GM18858 (cell line): Measurements from ENCODE around the gene EZR.

Experiments used
- ATAC-seq: cut with Tn5 transposase; IDR thresholded peaks from one replicate; pipeline ENCODE4 v1.9.1; 2021; ENCODE audit not compliant: unreplicated experiment

The EZR gene

GRCh38 chr6:158737710-158738615 is 81.2 kb downstream of the EZR start:
- no peak for ATAC-seq

GRCh38 chr6:158737082-158737709 is 82.0 kb downstream of the EZR start:
- no peak for ATAC-seq

DNA sequence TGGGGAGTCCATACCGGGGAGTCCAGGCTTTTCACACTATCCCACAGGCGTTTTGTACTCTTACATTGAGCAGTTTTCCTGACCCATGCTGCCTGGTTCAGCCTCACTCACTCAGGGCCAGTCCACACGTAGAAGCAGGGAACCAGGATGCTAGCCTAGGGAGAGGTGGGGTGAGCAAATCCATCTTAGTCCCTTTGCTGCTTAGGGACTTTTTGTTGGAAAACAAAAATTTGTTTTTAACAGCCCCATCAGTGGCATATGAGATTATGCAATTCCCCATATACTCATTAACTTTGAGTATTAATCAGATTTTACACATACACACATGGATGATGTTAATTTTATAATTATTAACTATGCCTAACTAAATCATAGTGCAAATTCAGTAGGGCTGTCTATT is 84.2 kb downstream of the EZR start:
- no peak for ATAC-seq

DNA sequence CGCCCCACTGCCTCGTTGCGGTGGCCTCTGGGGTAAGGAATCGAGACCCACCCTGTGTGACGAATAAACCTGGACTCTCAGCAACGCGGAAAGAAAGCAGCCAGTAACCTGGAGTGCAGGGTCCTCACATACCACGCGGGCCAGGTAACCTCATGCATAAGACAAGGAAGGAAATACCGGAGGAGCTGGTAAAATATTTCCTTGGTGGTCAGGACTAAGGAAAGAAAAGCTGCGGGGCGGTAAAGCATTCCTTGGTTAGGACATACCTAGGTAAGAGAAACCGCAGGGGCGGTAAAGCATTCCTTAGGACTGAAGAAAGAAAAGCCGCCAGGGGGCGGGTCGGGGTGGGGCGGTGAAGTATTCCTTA is 88.6 kb downstream of the EZR start:
- no peak for ATAC-seq

GRCh38 chr6:158729906-158730540 is 89.1 kb downstream of the EZR start:
- ATAC-seq = no peak

- no peak for ATAC-seq
These were observed 93.5 kb downstream of the EZR start for GRCh38 chr6:158725704-158726103.

- no peak for ATAC-seq
These were observed 96.9 kb downstream of the EZR start for GRCh38 chr6:158722176-158722729.

DNA sequence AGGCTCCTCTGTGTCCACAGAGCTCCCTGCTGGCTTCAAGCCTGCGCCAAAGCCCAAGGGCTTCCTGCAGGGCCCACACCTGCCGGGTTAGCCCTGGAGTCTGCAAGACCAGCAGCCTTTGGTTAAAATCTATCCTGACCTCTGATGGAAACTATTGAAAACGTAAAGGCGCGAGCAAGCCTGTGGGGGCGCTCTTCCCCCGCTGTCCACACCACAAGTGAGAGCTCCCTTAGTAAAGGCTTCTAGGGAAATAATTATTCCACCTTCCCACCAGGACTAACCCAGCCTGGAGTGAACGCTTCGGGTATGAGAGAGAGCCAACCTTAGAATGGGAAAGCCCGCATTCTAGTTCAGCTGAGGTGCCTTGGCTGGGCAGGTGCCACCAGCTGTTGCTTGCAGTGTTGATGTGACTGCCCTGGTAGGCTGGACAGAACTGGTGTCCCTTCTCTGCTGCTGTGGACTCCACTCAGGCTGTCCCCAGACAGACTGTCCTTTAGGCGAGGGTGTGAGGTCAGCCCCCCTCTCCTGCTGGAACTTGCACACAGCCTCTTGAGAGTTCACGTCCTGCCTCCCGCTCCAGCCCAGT is 100.6 kb downstream of the EZR start:
- ATAC-seq = no peak

DNA sequence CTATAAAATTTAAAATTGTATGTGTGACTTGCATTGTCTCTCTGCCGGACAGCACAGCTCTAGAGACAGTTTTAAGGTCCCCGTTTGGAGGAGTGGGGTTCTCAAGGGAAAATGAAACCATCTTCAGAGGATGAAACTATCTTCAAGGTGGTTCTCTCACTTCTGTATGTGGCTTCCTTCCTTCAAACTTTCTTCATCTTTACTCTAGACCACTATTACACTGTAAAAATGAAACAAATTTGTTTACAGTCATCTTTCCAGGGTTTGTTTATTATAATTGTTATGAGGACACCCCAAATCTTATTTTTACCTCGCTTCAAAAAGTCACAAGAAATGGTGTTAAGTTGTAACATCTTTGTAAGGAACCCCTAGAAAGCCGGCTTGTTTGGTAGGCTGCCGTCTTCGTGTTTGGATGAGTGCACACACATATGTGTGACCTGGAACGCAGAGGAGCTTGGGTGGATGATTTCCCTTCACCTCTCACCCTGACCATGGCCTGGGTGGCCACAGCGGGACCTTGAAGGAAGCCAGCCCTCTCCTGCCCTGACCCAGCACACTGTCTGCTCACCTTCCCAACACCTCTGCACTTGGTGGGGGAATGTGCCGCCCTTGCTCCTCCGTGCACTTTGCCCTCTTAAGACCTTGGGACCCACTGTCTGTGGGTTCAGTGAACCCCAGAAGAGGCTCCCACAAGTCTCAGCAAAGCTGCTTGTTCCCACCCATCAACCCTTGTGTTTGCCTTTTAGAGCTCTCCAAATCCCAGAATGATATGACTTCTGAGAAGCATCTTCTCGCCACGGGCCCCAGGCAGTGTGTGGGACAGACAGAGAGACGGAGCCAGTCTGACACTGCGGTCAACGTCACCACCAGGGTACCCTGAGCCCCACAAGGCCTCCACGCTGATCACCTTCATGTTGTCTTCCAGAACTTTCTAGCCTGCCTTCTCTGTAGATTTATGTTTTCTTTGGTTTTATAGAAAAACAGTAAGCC is 101.5 kb downstream of the EZR start:
- ATAC-seq = peak; percentile 70
